Limb (tissue), 2 donors: ENCODE results near the gene RNF150.

Source experiments
- DNase-seq, 2 donors: peaks; one replicate each; pipeline ENCODE4 v3.0.0-alpha.2; 2016; ENCODE audit errors: extremely low spot score in 2 of 2

The RNF150 gene

GRCh38 chr4:140986045-140986444, 147.2 kb downstream of the RNF150 start:
- no peak for DNase-seq

GRCh38 chr4:140982613-140983340, 150.5 kb downstream of the RNF150 start:
- no peak for DNase-seq

- DNase-seq, result no peak
Observed at GRCh38 chr4:140980426-140981200, 152.7 kb downstream of the RNF150 start.

GRCh38 chr4:140976768-140977167, 156.5 kb downstream of the RNF150 start:
- DNase-seq, result no peak

GRCh38 chr4:140971077-140971792, 162.0 kb downstream of the RNF150 start:
- DNase-seq, result no peak

- no peak for DNase-seq
Observed at GRCh38 chr4:140969296-140969695, 164.0 kb downstream of the RNF150 start.

GRCh38 chr4:140968371-140968770, 164.9 kb downstream of the RNF150 start:
- DNase-seq, result no peak

GRCh38 chr4:140963883-140964282, 169.4 kb downstream of the RNF150 start:
- no peak for DNase-seq

GRCh38 chr4:140955641-140956040, 177.6 kb downstream of the RNF150 start:
- DNase-seq, result no peak

- DNase-seq, result no peak
Observed at GRCh38 chr4:140952717-140953116, 180.6 kb downstream of the RNF150 start.

GRCh38 chr4:140947506-140947905, 185.8 kb downstream of the RNF150 start:
- DNase-seq, result no peak

GRCh38 chr4:140945106-140945505, 188.2 kb downstream of the RNF150 start:
- no peak for DNase-seq

GRCh38 chr4:140944572-140944971, 188.7 kb downstream of the RNF150 start:
- DNase-seq, result no peak

- DNase-seq, result no peak
Observed at GRCh38 chr4:140944199-140944515, 189.1 kb downstream of the RNF150 start.

- DNase-seq, result no peak
Observed at GRCh38 chr4:140943486-140944198, 189.6 kb downstream of the RNF150 start.

GRCh38 chr4:140940589-140940988, 192.7 kb downstream of the RNF150 start:
- no peak for DNase-seq

GRCh38 chr4:140937866-140938265, 195.4 kb downstream of the RNF150 start:
- no peak for DNase-seq

- peak in 1 of 2 donors; percentile 61 for DNase-seq
Observed at GRCh38 chr4:140935254-140935653, 198.0 kb downstream of the RNF150 start.

GRCh38 chr4:140932501-140933045, 200.7 kb downstream of the RNF150 start:
- DNase-seq, result no peak

GRCh38 chr4:140931911-140932310, 201.4 kb downstream of the RNF150 start:
- no peak for DNase-seq

- DNase-seq, result no peak
Observed at GRCh38 chr4:140930557-140930956, 202.7 kb downstream of the RNF150 start.
